ENCODE data around the gene EPHB2.
"Not testable (repeated sequence)": the region's sequence is repeated elsewhere in the genome, so short reads cannot be mapped to it uniquely, and the experiment has no call there.

EPHB2 gene

GRCh38 chr1:22824466-22824865 is 113.8 kb downstream of the EPHB2 start:
- DNase-seq = no peak

GRCh38 chr1:22824975-22825374 is 114.3 kb downstream of the EPHB2 start:
- DNase-seq = no peak

- no peak for DNase-seq
These were observed 115.0 kb downstream of the EPHB2 start for GRCh38 chr1:22825486-22826189.

GRCh38 chr1:22826604-22827580 is 116.3 kb downstream of the EPHB2 start:
- DNase-seq = no peak

DNA sequence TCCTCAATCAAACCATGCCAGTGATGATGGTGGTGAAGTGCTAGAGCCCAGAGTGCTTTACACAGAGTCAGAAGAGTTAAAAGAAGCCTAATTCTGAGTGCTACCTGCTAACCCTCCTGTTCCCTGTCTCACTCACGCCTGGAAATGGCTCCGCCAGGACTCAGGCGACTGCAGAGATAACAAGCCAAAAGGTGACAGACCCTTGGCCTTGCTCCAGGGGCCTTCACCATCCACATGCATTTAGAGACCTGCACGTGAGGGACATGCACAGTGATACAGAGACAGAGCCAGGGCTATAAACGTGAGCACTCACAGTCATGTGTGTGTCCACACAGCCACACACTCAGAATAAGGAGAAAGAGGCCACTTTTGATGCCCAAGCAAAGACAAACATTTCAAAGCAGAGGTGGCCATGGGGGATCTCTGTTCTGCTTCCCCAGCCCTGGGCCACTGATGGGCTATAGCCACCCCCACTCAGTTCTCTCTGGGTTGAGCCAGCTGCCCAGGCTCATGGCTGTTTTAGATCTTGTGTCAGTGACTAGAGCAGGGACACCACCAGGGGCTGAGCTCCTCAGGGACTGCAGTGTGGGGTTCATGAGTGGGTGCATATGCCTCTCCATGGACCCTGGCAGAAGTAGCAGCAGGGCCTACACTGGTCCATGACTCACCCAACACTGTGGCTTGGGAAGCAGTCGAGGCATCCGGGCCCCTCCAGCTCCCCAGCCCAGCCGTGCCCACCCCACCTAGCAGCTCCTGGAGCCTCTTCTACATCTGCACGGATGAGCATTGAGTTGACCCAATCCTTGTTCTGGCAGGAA is 117.2 kb downstream of the EPHB2 start:
- DNase-seq = no peak

- DNase-seq = no peak
These were observed 118.1 kb downstream of the EPHB2 start for GRCh38 chr1:22828484-22829308.

- no peak for DNase-seq
These were observed 118.8 kb downstream of the EPHB2 start for GRCh38 chr1:22829309-22829989.

DNA sequence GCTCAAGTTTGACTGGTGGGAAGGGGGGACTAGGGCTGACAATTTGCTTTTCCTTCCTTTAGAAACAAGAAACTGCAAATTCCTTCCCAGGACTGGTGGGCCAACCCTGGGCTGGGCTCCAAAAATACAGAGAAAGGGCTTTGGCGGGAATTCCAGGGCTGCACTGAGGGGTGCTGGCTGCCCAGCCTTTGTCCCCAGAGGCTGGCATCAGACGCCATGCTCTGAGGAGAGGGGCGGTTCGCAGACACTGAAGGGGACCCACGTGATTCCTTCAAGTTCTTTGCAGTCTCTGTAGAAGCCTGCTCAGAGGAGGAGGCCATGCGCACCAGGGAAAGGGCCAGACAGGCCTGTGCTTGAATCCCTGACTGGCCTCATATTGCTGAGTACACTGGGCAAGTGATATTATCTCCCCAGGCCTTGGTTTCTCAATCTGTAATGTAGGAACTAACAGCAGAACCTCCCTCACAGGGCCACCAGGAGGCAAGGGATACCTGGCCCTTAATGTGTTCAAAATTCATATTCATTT is 119.5 kb downstream of the EPHB2 start:
- DNase-seq = no peak

DNA sequence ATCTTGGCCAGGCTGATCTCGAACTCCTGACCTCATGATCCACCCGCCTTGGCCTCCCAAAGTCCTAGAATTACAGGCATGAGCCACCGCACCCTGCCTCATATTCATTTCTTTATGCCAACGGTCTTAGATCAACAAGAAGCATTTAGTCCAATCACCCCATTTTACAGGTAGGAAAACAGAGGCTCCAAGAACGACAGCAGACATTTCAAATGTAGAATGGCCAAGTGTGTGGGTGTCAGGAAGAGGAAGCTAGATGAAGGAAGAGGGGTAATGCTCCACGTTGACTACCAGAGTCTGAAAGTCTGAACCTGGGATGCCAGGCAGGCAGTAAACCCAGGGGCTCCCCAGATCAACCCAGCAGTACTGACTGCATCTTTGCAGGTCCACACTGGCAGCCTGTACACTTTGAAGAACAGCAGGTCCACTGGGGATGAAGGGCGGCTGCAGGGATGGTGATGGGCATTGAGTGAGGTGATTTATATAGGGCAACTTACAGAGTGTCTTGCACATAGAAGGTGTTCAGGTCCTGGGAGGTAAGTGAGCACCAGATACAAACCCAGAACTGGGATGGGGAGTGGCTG is 120.2 kb downstream of the EPHB2 start:
- DNase-seq = no peak

DNA sequence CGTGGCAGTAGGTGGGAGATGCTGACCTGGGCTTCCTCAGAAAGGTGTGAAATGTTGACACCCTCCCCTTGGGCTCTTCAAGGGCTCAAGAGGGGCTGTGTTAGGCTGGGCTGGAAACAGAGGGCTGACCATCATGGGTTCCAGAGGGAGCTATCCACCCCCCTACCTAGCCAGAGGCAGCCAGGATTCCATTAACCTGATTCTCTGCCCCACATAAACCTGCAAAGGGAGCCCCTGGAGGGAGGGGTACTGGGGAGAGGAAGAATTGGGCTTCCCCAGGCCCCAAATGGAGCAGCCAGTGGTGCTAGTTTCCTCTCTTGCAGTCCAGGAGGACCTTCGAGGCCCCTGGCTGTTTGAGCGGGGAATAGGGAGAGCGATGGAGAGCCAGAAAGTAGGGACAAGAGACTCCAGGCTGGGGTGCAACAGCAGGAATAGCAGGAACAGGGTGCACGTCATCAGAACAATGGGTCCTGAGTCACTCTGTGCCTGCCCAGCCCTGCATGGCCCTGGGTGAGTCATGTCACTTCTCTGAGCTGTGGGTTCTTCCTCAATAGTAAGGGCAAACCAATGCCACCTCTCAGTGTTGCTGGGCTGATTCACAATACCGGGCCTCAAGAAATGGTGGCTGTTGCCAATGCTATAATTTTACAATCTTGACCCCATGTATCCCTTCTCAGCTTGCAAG is 121.2 kb downstream of the EPHB2 start:
- DNase-seq = no peak

GRCh38 chr1:22832414-22832786 is 121.8 kb downstream of the EPHB2 start:
- DNase-seq = no peak

DNA sequence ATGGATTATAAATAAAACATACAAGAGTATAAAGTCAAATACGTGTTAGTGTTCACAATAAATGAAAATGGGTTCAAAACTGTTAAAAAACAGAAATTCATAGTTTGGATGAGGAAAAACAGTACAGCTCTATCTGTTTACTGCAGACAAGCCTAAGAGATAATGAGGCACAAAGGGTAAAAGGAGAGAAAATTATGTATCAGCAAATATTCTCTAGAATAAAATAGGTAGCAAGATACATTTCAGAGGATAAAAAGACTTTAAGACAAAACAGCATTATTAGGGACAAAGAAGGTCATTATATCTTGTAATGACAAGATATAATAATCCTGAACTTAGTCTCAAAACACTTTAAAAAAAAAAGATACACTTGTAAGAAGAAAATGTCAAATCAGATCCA is 123.1 kb downstream of the EPHB2 start:
- no peak for DNase-seq

DNA sequence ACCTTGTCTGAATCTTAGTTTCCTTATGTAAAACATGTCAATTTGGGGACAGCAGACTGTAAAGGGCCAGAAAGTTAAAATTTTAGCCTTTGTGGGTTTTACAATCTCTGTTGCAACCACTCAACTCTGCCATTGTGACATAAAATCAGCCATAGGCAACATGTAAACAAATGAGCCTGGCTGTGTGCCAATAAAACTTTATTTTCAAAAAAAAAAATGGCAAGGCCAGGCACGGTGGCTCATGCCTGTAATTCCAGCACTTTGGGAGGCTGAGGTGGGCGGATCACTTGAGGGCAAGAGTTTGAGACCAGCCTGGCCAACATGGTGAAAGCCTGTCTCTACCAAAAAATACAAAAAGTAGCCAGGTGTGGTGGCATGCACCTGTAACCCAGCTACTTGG is 123.8 kb downstream of the EPHB2 start:
- DNase-seq = not testable (repeated sequence)

GRCh38 chr1:22835636-22836319 is 125.1 kb downstream of the EPHB2 start:
- DNase-seq = no peak

GRCh38 chr1:22836850-22837249 is 126.2 kb downstream of the EPHB2 start:
- DNase-seq = no peak

- DNase-seq = no peak
These were observed 126.7 kb downstream of the EPHB2 start for GRCh38 chr1:22837332-22837731.

GRCh38 chr1:22838965-22839364 is 128.3 kb downstream of the EPHB2 start:
- no peak for DNase-seq

- no peak for DNase-seq
These were observed 129.2 kb downstream of the EPHB2 start for GRCh38 chr1:22839806-22840205.

GRCh38 chr1:22841142-22841541 is 130.5 kb downstream of the EPHB2 start:
- no peak for DNase-seq

- no peak for DNase-seq
These were observed 131.2 kb downstream of the EPHB2 start for GRCh38 chr1:22841860-22842281.

Measured in activated naive CD4-positive, alpha-beta T cell (primary cell).